ENCODE results near the gene SLC38A4.

DNA sequence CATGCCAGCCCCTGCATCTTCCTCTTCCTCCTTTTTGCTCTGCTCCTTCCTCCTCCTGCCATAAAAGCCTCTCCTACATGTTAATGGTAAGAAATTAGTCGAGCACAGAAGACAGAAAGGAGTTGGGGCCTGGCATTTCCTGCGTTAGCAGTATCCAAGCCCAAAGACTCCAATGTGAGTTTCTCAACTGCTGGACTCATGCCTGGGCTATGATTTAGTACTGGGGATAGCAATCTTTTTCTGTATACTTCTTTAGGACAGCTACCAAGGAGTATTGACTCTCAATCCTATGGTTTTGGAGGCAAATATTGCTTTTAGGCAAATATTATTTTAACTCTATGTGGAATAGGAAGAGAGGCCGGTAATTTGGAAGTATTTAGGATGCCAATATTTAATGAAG is 18.0 kb upstream of the SLC38A4 start:
- TF ChIP-seq POLR2A (IDR thresholded peaks at IDR 0.05; ENCODE audit: low read depth) (no peak), POLR2AphosphoS5 (IDR thresholded peaks at IDR 0.05) (no peak)
- TF ChIP-seq, protein P1, sequence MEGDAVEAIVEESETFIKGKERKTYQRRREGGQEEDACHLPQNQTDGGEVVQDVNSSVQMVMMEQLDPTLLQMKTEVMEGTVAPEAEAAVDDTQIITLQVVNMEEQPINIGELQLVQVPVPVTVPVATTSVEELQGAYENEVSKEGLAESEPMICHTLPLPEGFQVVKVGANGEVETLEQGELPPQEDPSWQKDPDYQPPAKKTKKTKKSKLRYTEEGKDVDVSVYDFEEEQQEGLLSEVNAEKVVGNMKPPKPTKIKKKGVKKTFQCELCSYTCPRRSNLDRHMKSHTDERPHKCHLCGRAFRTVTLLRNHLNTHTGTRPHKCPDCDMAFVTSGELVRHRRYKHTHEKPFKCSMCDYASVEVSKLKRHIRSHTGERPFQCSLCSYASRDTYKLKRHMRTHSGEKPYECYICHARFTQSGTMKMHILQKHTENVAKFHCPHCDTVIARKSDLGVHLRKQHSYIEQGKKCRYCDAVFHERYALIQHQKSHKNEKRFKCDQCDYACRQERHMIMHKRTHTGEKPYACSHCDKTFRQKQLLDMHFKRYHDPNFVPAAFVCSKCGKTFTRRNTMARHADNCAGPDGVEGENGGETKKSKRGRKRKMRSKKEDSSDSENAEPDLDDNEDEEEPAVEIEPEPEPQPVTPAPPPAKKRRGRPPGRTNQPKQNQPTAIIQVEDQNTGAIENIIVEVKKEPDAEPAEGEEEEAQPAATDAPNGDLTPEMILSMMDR (IDR thresholded peaks at IDR 0.05) = no peak
